Measurements from ENCODE around the gene ALG6. TPM values are rescaled to one million over a fixed set of nuclear protein-coding genes. Genes with fewer than 3 reads are reported as not detected.

The ALG6 gene
- total and polyA plus RNA-seq, 2 experiments from 2014 or later = 8.3 to 15.0 TPM

GRCh38 chr1:63320022-63320721 lies 47.3 kb upstream of the ALG6 start:
- Histone ChIP-seq H3K27ac (no peak overlapping the region), H3K4me1 (ENCODE audit: low read depth) (no peaks in the 10 kb centered on the region), H3K4me3 (no peak overlapping the region), H3K9me3 (ENCODE audit: low read depth) (no peaks in the 10 kb centered on the region), H3K36me3 (no peaks in the 10 kb centered on the region), H3K27me3 (peaks cover 100% of the 10 kb centered on the region)
- no peak for TF ChIP-seq CTCF (IDR thresholded peaks at IDR 0.05; ENCODE audit: low read depth, low read length)
- no peak for DNase-seq (ENCODE audit: low read depth in 1 of 2, low spot score in 1 of 2)

GRCh38 chr1:63321066-63321784 lies 46.2 kb upstream of the ALG6 start:
- no peaks in the 10 kb centered on the region for H3K9me3 ChIP-seq (ENCODE audit: low read depth)
- no peaks in the 10 kb centered on the region for H3K4me1 ChIP-seq (ENCODE audit: low read depth)
- H3K4me3 ChIP-seq = no peak overlapping the region
- no peak for DNase-seq (ENCODE audit: low read depth in 1 of 2, low spot score in 1 of 2)
- no peak overlapping the region for H3K27ac ChIP-seq
- no peak for TF ChIP-seq CTCF (IDR thresholded peaks at IDR 0.05; ENCODE audit: low read depth, low read length)
- no peaks in the 10 kb centered on the region for H3K36me3 ChIP-seq
- peaks cover 100% of the 10 kb centered on the region for H3K27me3 ChIP-seq

GRCh38 chr1:63321785-63322113 lies 45.7 kb upstream of the ALG6 start:
- Histone ChIP-seq H3K4me1 (ENCODE audit: low read depth) (no peaks in the 10 kb centered on the region), H3K36me3 (no peaks in the 10 kb centered on the region), H3K27me3 (peaks cover 100% of the 10 kb centered on the region), H3K4me3 (peak overlapping the region; percentile 25), H3K27ac (no peak overlapping the region), H3K9me3 (ENCODE audit: low read depth) (no peaks in the 10 kb centered on the region)
- TF ChIP-seq CTCF (IDR thresholded peaks at IDR 0.05; ENCODE audit: low read depth, low read length) = no peak
- no peak for DNase-seq (ENCODE audit: low read depth in 1 of 2, low spot score in 1 of 2)

- H3K27ac ChIP-seq = no peak within 1 kb of the TSS
- H3K36me3 ChIP-seq = no peaks in the 10 kb centered on the region
- DNase-seq (ENCODE audit: low read depth in 1 of 2, low spot score in 1 of 2) = peak; percentile 46 to 60
- no peaks in the 10 kb centered on the region for H3K9me3 ChIP-seq (ENCODE audit: low read depth)
- peaks cover 100% of the 10 kb centered on the region for H3K27me3 ChIP-seq
- peak within 1 kb of the TSS; percentile 25 for H3K4me3 ChIP-seq
- TF ChIP-seq CTCF (IDR thresholded peaks at IDR 0.05; ENCODE audit: low read depth, low read length) = no peak
- no peaks in the 10 kb centered on the region for H3K4me1 ChIP-seq (ENCODE audit: low read depth)
These were observed 45.1 kb upstream of the ALG6 start, which contains the start of gene FOXD3 for GRCh38 chr1:63322114-63322943. Gene FOXD3, plus strand, starts transcription at chr1:63322567. Its CDS starts 492 bp downstream, at chr1:63323059.

- no peaks in the 10 kb centered on the region for H3K36me3 ChIP-seq
- TF ChIP-seq CTCF (IDR thresholded peaks at IDR 0.05; ENCODE audit: low read depth, low read length) = no peak
- peak in 1 of 2 donors; percentile 41 for DNase-seq (ENCODE audit: low read depth in 1 of 2, low spot score in 1 of 2)
- peak overlapping the region; percentile 25 for H3K4me3 ChIP-seq
- no peaks in the 10 kb centered on the region for H3K4me1 ChIP-seq (ENCODE audit: low read depth)
- H3K27me3 ChIP-seq = peaks cover 100% of the 10 kb centered on the region
- H3K9me3 ChIP-seq (ENCODE audit: low read depth) = no peaks in the 10 kb centered on the region
- H3K27ac ChIP-seq = no peak overlapping the region
These were observed 44.2 kb upstream of the ALG6 start for GRCh38 chr1:63322944-63323864.

Measured in cardiac muscle cell (in vitro differentiated cells and primary cell).